Endodermal cell (in vitro differentiated cells): ENCODE measurements around the gene NIN. TPM values are rescaled to one million over a fixed set of nuclear protein-coding genes. Genes with fewer than 3 reads are reported as not detected.

ENCODE experiments used
- DNase-seq: peaks from one replicate; pipeline ENCODE4 v3.0.0-alpha.2; 2017
- H3K27ac ChIP-seq: 2 replicates; pipeline ENCODE4 v1.5.1; 2013; ENCODE audit warnings: mild to moderate bottlenecking, low read depth, low read length, moderate library complexity
- H3K27me3 ChIP-seq: 2 replicates; pipeline ENCODE4 v1.6.1; 2013; ENCODE audit warnings: mild to moderate bottlenecking, low read length, moderate library complexity; ENCODE audit not compliant: insufficient read depth, control insufficient read depth, poor library complexity, severe bottlenecking
- H3K36me3 ChIP-seq: 2 replicates; pipeline ENCODE4 v1.7.0; 2013; ENCODE audit warnings: mild to moderate bottlenecking, low read length, moderate library complexity; ENCODE audit not compliant: control insufficient read depth, insufficient read depth
- H3K4me1 ChIP-seq: one replicate; pipeline ENCODE4 v1.7.0; 2013; ENCODE audit warnings: low read length; ENCODE audit not compliant: control insufficient read depth, insufficient read depth
- H3K4me3 ChIP-seq: 2 replicates; pipeline ENCODE4 v1.5.1; 2013; ENCODE audit warnings: mild to moderate bottlenecking, low read length, moderate library complexity
- H3K9ac ChIP-seq: 2 replicates; pipeline ENCODE4 v1.6.1; 2013; ENCODE audit warnings: mild to moderate bottlenecking, low read length, moderate library complexity; ENCODE audit not compliant: poor library complexity, severe bottlenecking; ENCODE audit errors: extremely low read depth
- H3K9me3 ChIP-seq: 2 replicates; pipeline ENCODE4 v1.6.1; 2013; ENCODE audit warnings: mild to moderate bottlenecking, low read length, moderate library complexity; ENCODE audit not compliant: control insufficient read depth
- H3K27ac Mint-ChIP-seq: 2 replicates; pipeline ENCODE4 v1.8.0; 2020; ENCODE audit warnings: mixed read lengths
- H3K27me3 Mint-ChIP-seq: 2 replicates; pipeline ENCODE4 v1.8.0; 2021; ENCODE audit warnings: mild to moderate bottlenecking, mixed read lengths; ENCODE audit not compliant: insufficient read depth
- H3K36me3 Mint-ChIP-seq: 2 replicates; pipeline ENCODE4 v1.8.0; 2020; ENCODE audit warnings: low read depth, mixed read lengths
- H3K4me1 Mint-ChIP-seq: 2 replicates; pipeline ENCODE4 v1.8.0; 2020; ENCODE audit warnings: mixed read lengths
- H3K4me3 Mint-ChIP-seq: 2 replicates; pipeline ENCODE4 v1.8.0; 2020; ENCODE audit warnings: mild to moderate bottlenecking, moderate library complexity, mixed read lengths
- H3K9me3 Mint-ChIP-seq: 2 replicates; pipeline ENCODE4 v1.8.0; 2020; ENCODE audit warnings: mild to moderate bottlenecking, mixed read lengths
- WGBS, 2 experiments: methylation state at CpG; one replicate each; pipeline versions ENCODE4 v1.1.5 to v1.1.7; 2013; ENCODE audit warnings: missing lambda C conversion rate in 2 of 2, mixed read lengths in 1 of 2; ENCODE audit not compliant: insufficient coverage in 1 of 2, insufficient read length in 1 of 2; 5-methylcytosine and 5-hydroxymethylcytosine counted together
- total RNA-seq, 2 donors: library from RNA; stranded (reverse); fragmentation: NEBNext Ultra II Directional in 1 of 2; extraction: Animal tissue kit (Norgen Biotek cat#: 25700) in 1 of 2; gene quantifications; 2 replicates in 1 of 2; 3 replicates in 1 of 2; pipeline ENCODE4 v1.2.1, GENCODE V29; 2021
- TF ChIP-seq, protein P1 (sequence below): fragments of 200-600 bp; sonication (generic); conservative IDR thresholded peaks from 2 replicates; pipeline ENCODE4 v1.5.0; 2021; ENCODE audit warnings: antibody characterized with exemption, mild to moderate bottlenecking

Gene NIN
- total RNA-seq, 2 donors from 2014 or later: 3.3 to 4.1 TPM

GRCh38 chr14:50768680-50769079, 62.3 kb downstream of the NIN start:
- H3K27ac Mint-ChIP-seq: no peak overlapping the region
- no peak overlapping the region for H3K27ac ChIP-seq
- H3K36me3 ChIP-seq: no peaks in the 10 kb centered on the region
- no peak overlapping the region for H3K4me3 ChIP-seq
- H3K9me3 Mint-ChIP-seq: no peaks in the 10 kb centered on the region
- WGBS, 2 experiments: 92 to 100% methylated on average over 2 to 3 of the region's 3 CpGs
- no peak overlapping the region for H3K4me3 Mint-ChIP-seq
- no peaks in the 10 kb centered on the region for H3K27me3 ChIP-seq
- H3K36me3 Mint-ChIP-seq: no peaks in the 10 kb centered on the region
- TF ChIP-seq, protein P1, sequence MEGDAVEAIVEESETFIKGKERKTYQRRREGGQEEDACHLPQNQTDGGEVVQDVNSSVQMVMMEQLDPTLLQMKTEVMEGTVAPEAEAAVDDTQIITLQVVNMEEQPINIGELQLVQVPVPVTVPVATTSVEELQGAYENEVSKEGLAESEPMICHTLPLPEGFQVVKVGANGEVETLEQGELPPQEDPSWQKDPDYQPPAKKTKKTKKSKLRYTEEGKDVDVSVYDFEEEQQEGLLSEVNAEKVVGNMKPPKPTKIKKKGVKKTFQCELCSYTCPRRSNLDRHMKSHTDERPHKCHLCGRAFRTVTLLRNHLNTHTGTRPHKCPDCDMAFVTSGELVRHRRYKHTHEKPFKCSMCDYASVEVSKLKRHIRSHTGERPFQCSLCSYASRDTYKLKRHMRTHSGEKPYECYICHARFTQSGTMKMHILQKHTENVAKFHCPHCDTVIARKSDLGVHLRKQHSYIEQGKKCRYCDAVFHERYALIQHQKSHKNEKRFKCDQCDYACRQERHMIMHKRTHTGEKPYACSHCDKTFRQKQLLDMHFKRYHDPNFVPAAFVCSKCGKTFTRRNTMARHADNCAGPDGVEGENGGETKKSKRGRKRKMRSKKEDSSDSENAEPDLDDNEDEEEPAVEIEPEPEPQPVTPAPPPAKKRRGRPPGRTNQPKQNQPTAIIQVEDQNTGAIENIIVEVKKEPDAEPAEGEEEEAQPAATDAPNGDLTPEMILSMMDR: no peak
- DNase-seq: no peak
- no peaks in the 10 kb centered on the region for H3K4me1 Mint-ChIP-seq
- H3K9me3 ChIP-seq: no peaks in the 10 kb centered on the region
- H3K4me1 ChIP-seq: no peaks in the 10 kb centered on the region
- H3K9ac ChIP-seq: no peak overlapping the region
- no peaks in the 10 kb centered on the region for H3K27me3 Mint-ChIP-seq

DNA sequence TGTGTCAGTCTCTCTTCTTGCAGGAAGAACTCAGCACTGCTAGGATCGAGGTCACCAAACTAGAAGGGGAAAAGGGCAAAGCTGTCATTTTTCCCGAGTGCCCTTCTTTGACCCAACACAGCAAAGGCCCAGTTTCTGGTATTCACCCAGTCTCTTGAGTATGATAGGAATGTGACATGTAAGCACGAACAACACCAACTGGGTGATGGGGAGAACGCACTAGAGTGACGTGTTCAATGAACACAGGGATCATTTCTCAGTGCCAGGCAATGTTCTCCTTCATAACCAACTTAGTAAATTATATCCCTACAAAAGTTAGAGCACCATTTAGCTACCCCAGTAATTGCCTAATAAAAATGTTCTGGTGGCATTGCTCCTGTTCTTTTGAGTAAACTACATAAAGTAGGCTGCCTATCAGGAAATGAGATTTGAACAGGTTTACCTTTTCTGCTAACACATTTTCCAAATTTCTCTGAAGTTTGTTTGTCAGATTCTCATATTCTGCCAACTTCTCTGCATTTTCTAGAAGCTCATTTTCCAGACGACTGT, 64.5 kb downstream of the NIN start:
- no peaks in the 10 kb centered on the region for H3K4me1 ChIP-seq
- TF ChIP-seq, protein P1: no peak
- no peak overlapping the region for H3K27ac ChIP-seq
- no peaks in the 10 kb centered on the region for H3K9me3 Mint-ChIP-seq
- H3K27ac Mint-ChIP-seq: no peak overlapping the region
- H3K4me3 ChIP-seq: no peak overlapping the region
- no peaks in the 10 kb centered on the region for H3K9me3 ChIP-seq
- no peaks in the 10 kb centered on the region for H3K36me3 ChIP-seq
- H3K4me3 Mint-ChIP-seq: no peak overlapping the region
- WGBS, 2 experiments: 62 to 99% methylated on average over 3 to 6 of the region's 6 CpGs
- no peaks in the 10 kb centered on the region for H3K36me3 Mint-ChIP-seq
- no peaks in the 10 kb centered on the region for H3K27me3 Mint-ChIP-seq
- no peaks in the 10 kb centered on the region for H3K4me1 Mint-ChIP-seq
- H3K27me3 ChIP-seq: no peaks in the 10 kb centered on the region
- no peak for DNase-seq
- no peak overlapping the region for H3K9ac ChIP-seq

DNA sequence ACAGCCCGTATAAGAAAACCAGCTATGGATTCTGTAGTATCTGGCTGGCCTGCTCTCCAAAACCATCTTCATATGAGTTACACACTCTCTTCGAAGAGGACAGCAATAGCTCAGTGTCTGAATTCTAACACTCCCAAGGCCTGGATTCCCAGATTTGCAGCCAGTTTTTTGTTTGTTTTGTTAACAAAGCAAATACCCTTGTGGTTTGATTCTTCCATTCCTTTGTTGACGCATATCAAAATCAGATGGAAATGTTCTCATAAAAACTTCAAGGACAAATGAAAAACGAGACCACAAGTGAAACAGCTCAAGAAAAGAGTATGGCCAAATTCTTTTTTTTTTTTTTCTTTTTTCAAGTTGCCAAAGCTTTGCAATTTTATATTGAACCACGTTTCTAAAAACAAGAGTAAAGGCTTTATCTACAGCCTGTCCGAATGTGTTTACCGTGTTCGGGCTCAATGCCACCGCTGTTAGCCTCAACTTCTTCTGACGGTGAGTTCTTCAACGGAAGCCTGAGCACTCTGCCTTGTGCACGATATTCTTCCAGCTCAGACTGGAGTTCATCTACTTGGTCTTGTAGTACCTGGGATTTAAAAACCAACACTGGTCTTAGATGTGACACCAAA, 67.5 kb downstream of the NIN start:
- no peaks in the 10 kb centered on the region for H3K4me1 Mint-ChIP-seq
- WGBS, 2 experiments: 93 to 98% methylated on average over 11 to 12 of the region's 12 CpGs
- Histone ChIP-seq H3K9me3 (no peaks in the 10 kb centered on the region), H3K27ac (no peak overlapping the region), H3K4me3 (no peak overlapping the region), H3K36me3 (no peaks in the 10 kb centered on the region), H3K9ac (no peak overlapping the region), H3K27me3 (no peaks in the 10 kb centered on the region), H3K4me1 (no peaks in the 10 kb centered on the region)
- no peak overlapping the region for H3K4me3 Mint-ChIP-seq
- no peaks in the 10 kb centered on the region for H3K27me3 Mint-ChIP-seq
- H3K36me3 Mint-ChIP-seq: peaks cover 3% of the 10 kb centered on the region
- no peak for DNase-seq
- TF ChIP-seq, protein P1: no peak
- no peak overlapping the region for H3K27ac Mint-ChIP-seq
- no peaks in the 10 kb centered on the region for H3K9me3 Mint-ChIP-seq
